Cardiac muscle cell (in vitro differentiated cells and primary cell): ENCODE measurements around the gene EIF5AL1. TPM values are rescaled to one million over a fixed set of nuclear protein-coding genes. Genes with fewer than 3 reads are reported as not detected.

Experiments used
- DNase-seq, 2 donors: peaks; one replicate each; pipeline versions ENCODE4 v3.0.0 to v3.0.0-alpha.2; 2010 to 2017; ENCODE audit warnings: low read depth in 1 of 2, low spot score in 1 of 2
- H3K27ac ChIP-seq: fragments of 200-600 bp; sonication (generic); 2 replicates; pipeline ENCODE4 v1.5.1; 2016
- H3K27me3 ChIP-seq: fragments of 200-600 bp; sonication (generic); 2 replicates; pipeline ENCODE4 v1.6.0; 2016; ENCODE audit warnings: control low read depth
- H3K36me3 ChIP-seq: fragments of 200-600 bp; sonication (generic); 2 replicates; pipeline ENCODE4 v1.5.1; 2016; ENCODE audit warnings: control low read depth
- H3K4me1 ChIP-seq: fragments of 200-600 bp; sonication (generic); 2 replicates; pipeline ENCODE4 v1.8.1; 2017; ENCODE audit warnings: low read depth, mild to moderate bottlenecking, mixed run types
- H3K4me3 ChIP-seq: fragments of 200-600 bp; sonication (generic); 2 replicates; pipeline ENCODE4 v1.5.1; 2016; ENCODE audit warnings: mild to moderate bottlenecking
- H3K9me3 ChIP-seq: fragments of 200-600 bp; sonication (generic); 2 replicates; pipeline ENCODE4 v1.5.1; 2017; ENCODE audit warnings: low read depth, mild to moderate bottlenecking, control low read depth
- CTCF ChIP-seq: IDR thresholded peaks from 2 replicates; pipeline ENCODE4 v1.5.1; 2012; ENCODE audit warnings: low read depth, mild to moderate bottlenecking, low read length
- polyA plus RNA-seq: library from polyadenylated mRNA; unstranded; fragments of >200 nt; fragmentation: Nextera tagmentation; extraction: Ambion mirVana; gene quantifications from 2 replicates; pipeline ENCODE4 v1.2.1, GENCODE V29; 2016
- total RNA-seq: library from RNA; depleted of rRNA; stranded (reverse); fragments of >200 nt; gene quantifications from 2 replicates; pipeline ENCODE4 v1.2.3, GENCODE V29; 2016

EIF5AL1 gene
- total and polyA plus RNA-seq, 2 experiments from 2014 or later = 0.27 to 1.9 TPM

- peaks cover 8% of the 10 kb centered on the region for H3K27me3 ChIP-seq
- DNase-seq = peak; percentile 68 to 76
These were observed 49.9 kb downstream of the EIF5AL1 start for GRCh38 chr10:79562135-79562756.

GRCh38 chr10:79563426-79563825 is 51.1 kb downstream of the EIF5AL1 start:
- no peak for TF ChIP-seq CTCF
- H3K36me3 ChIP-seq = no peaks in the 10 kb centered on the region
- H3K4me1 ChIP-seq = no peaks in the 10 kb centered on the region
- no peak overlapping the region for H3K27ac ChIP-seq
- H3K9me3 ChIP-seq = no peaks in the 10 kb centered on the region
- no peak for DNase-seq
- H3K27me3 ChIP-seq = peaks cover 8% of the 10 kb centered on the region
- H3K4me3 ChIP-seq = no peak overlapping the region

More at GRCh38 chr10:79562135-79562756, 49.9 kb downstream of the EIF5AL1 start:
- Histone ChIP-seq H3K4me3 (no peak overlapping the region), H3K4me1 (no peaks in the 10 kb centered on the region), H3K9me3 (no peaks in the 10 kb centered on the region), H3K27ac (no peak overlapping the region), H3K36me3 (no peaks in the 10 kb centered on the region)
- peak; percentile 94 for TF ChIP-seq CTCF

Other genes starting within 250 kb of the EIF5AL1 start
- 86.6 and 101 TPM in 2 replicates for gene PPIF, start 165.1 kb upstream of the EIF5AL1 start, total RNA-seq
- gene PPIF, start 165.1 kb upstream of the EIF5AL1 start, polyA plus RNA-seq = 125 and 143 TPM in 2 replicates
- gene ZCCHC24, start 66.9 kb upstream of the EIF5AL1 start, total RNA-seq = 56.5 and 58.0 TPM in 2 replicates
- gene ZCCHC24, start 66.9 kb upstream of the EIF5AL1 start, polyA plus RNA-seq = 65.4 and 81.5 TPM in 2 replicates
- gene SFTPA2, start 47.9 kb downstream of the EIF5AL1 start, total RNA-seq = 0.45 TPM in 1 of 2 replicates, not detected in the other
- not detected in 2 replicates for gene SFTPA2, start 47.9 kb downstream of the EIF5AL1 start, polyA plus RNA-seq
- gene SFTPA1, start 98.4 kb downstream of the EIF5AL1 start, total RNA-seq = not detected in 2 replicates
- not detected in 2 replicates for gene SFTPA1, start 98.4 kb downstream of the EIF5AL1 start, polyA plus RNA-seq
- 2.1 TPM in 2 replicates for gene NUTM2B, start 190.7 kb downstream of the EIF5AL1 start, total RNA-seq
- 0.15 TPM in 1 of 2 replicates, not detected in the other for gene NUTM2B, start 190.7 kb downstream of the EIF5AL1 start, polyA plus RNA-seq